Astrocyte (in vitro differentiated cells and primary cell): ENCODE data around the gene ACTR5. TPM values are rescaled to one million over a fixed set of nuclear protein-coding genes. Genes with fewer than 3 reads are reported as not detected.

Experiments used
- DNase-seq: peaks from one replicate; pipeline ENCODE4 v3.0.0-alpha.2; 2010; ENCODE audit warnings: low read depth
- FAIRE-seq: peaks from 2 replicates; lab custom pipeline; 2011; peaks lifted over from hg19 to GRCh38; lab: Jason Lieb, UNC
- H2AFZ ChIP-seq: 2 replicates; pipeline ENCODE4 v1.6.0; 2012; ENCODE audit warnings: low read depth, low read length, inconsistent platforms
- H3K27ac ChIP-seq: 2 replicates; pipeline ENCODE4 v1.5.1; 2011; ENCODE audit warnings: low read depth, low read length, inconsistent platforms
- H3K27me3 ChIP-seq: 2 replicates; pipeline ENCODE4 v1.6.0; 2011; ENCODE audit warnings: low read length, inconsistent platforms; ENCODE audit not compliant: insufficient read depth
- H3K36me3 ChIP-seq: 2 replicates; pipeline ENCODE4 v1.5.1; 2011; ENCODE audit warnings: low read length, inconsistent platforms; ENCODE audit not compliant: insufficient read depth
- H3K4me1 ChIP-seq: 2 replicates; pipeline ENCODE4 v1.5.1; 2011; ENCODE audit warnings: low read length, inconsistent platforms; ENCODE audit not compliant: insufficient read depth
- H3K4me2 ChIP-seq: 2 replicates; pipeline ENCODE4 v1.6.0; 2012; ENCODE audit warnings: low read length, inconsistent platforms
- H3K4me3 ChIP-seq: 2 replicates; pipeline ENCODE4 v1.5.1; 2011; ENCODE audit warnings: low read depth, mild to moderate bottlenecking, low read length, inconsistent platforms; ENCODE audit not compliant: insufficient read depth
- H3K79me2 ChIP-seq: 2 replicates; pipeline ENCODE4 v1.6.0; 2012; ENCODE audit warnings: mild to moderate bottlenecking, low read length, inconsistent platforms; ENCODE audit not compliant: insufficient read depth
- H3K9ac ChIP-seq: 2 replicates; pipeline ENCODE4 v1.6.0; 2012; ENCODE audit warnings: mild to moderate bottlenecking, low read length, inconsistent platforms
- H3K9me3 ChIP-seq: 2 replicates; pipeline ENCODE4 v1.5.1; 2012; ENCODE audit warnings: low read depth, mild to moderate bottlenecking, low read length, inconsistent platforms; ENCODE audit not compliant: insufficient read depth
- H4K20me1 ChIP-seq: 2 replicates; pipeline ENCODE4 v1.6.0; 2012; ENCODE audit warnings: low read length, inconsistent platforms; ENCODE audit not compliant: insufficient read depth
- H3K27ac Mint-ChIP-seq: one replicate; pipeline ENCODE4 v1.8.0; 2021; ENCODE audit warnings: mild to moderate bottlenecking, mixed read lengths; ENCODE audit not compliant: unreplicated experiment
- H3K27me3 Mint-ChIP-seq: one replicate; pipeline ENCODE4 v1.8.0; 2021; ENCODE audit warnings: low read depth, mixed read lengths; ENCODE audit not compliant: unreplicated experiment
- H3K36me3 Mint-ChIP-seq: one replicate; pipeline ENCODE4 v1.8.0; 2021; ENCODE audit warnings: low read depth, mixed read lengths; ENCODE audit not compliant: unreplicated experiment
- H3K4me1 Mint-ChIP-seq: one replicate; pipeline ENCODE4 v1.8.0; 2021; ENCODE audit warnings: low read depth, mixed read lengths; ENCODE audit not compliant: unreplicated experiment
- H3K4me3 Mint-ChIP-seq: one replicate; pipeline ENCODE4 v1.8.0; 2021; ENCODE audit warnings: mild to moderate bottlenecking, moderate library complexity, mixed read lengths; ENCODE audit not compliant: unreplicated experiment
- H3K9me3 Mint-ChIP-seq: one replicate; pipeline ENCODE4 v1.8.0; 2021; ENCODE audit warnings: mild to moderate bottlenecking, mixed read lengths; ENCODE audit not compliant: unreplicated experiment
- CTCF ChIP-seq: IDR thresholded peaks from 2 replicates; pipeline ENCODE4 v1.5.1; 2011; ENCODE audit warnings: low read depth, mild to moderate bottlenecking, inconsistent platforms, low read length, moderate library complexity; ENCODE audit not compliant: insufficient read depth
- EZH2 ChIP-seq: IDR thresholded peaks from 2 replicates; pipeline ENCODE4 v1.6.1; 2012; ENCODE audit warnings: mild to moderate bottlenecking, low read length, inconsistent platforms; ENCODE audit not compliant: insufficient read depth
- total RNA-seq: library from RNA; stranded (reverse); gene quantifications from 2 replicates; pipeline ENCODE4 v1.2.1, GENCODE V29; 2021

The ACTR5 gene
- total RNA-seq, 1 donor from 2014 or later: 4.0 TPM

- TF ChIP-seq CTCF: no peak
- TF ChIP-seq EZH2: no peak
- peaks cover 26% of the 10 kb centered on the region for H3K36me3 Mint-ChIP-seq
Measured at GRCh38 chr20:38762174-38762573, 13.9 kb downstream of the ACTR5 start.

GRCh38 chr20:38763616-38764015 is 15.4 kb downstream of the ACTR5 start:
- H2AFZ ChIP-seq: no peak overlapping the region
- H3K27me3 ChIP-seq: no peaks in the 10 kb centered on the region
- no peak for TF ChIP-seq EZH2
- TF ChIP-seq CTCF: no peak
- peaks cover 15% of the 10 kb centered on the region for H3K4me1 ChIP-seq
- no peak overlapping the region for H3K4me2 ChIP-seq
- H3K4me3 ChIP-seq: no peak overlapping the region
- H3K27ac ChIP-seq: no peak overlapping the region
- peaks cover 3% of the 10 kb centered on the region for H3K27me3 Mint-ChIP-seq
- H3K4me3 Mint-ChIP-seq: no peak overlapping the region
- peaks cover 9% of the 10 kb centered on the region for H4K20me1 ChIP-seq
- no peak for FAIRE-seq
- no peaks in the 10 kb centered on the region for H3K9me3 ChIP-seq
- DNase-seq: no peak
- H3K36me3 ChIP-seq: peaks cover 23% of the 10 kb centered on the region
- no peaks in the 10 kb centered on the region for H3K9me3 Mint-ChIP-seq
- peaks cover 26% of the 10 kb centered on the region for H3K36me3 Mint-ChIP-seq
- H3K9ac ChIP-seq: no peak overlapping the region
- H3K4me1 Mint-ChIP-seq: peaks cover 9% of the 10 kb centered on the region
- H3K27ac Mint-ChIP-seq: no peak overlapping the region
- H3K79me2 ChIP-seq: no peaks in the 10 kb centered on the region

More at GRCh38 chr20:38762174-38762573, 13.9 kb downstream of the ACTR5 start:
- DNase-seq (no peak), FAIRE-seq (no peak)
- peaks cover 23% of the 10 kb centered on the region for H3K36me3 ChIP-seq
- no peaks in the 10 kb centered on the region for H3K9me3 Mint-ChIP-seq
- H3K27me3 Mint-ChIP-seq: peaks cover 3% of the 10 kb centered on the region
- H3K4me3 ChIP-seq: no peak overlapping the region
- H3K4me2 ChIP-seq: no peak overlapping the region
- no peak overlapping the region for H3K4me3 Mint-ChIP-seq
- no peak overlapping the region for H3K9ac ChIP-seq
- H3K27ac Mint-ChIP-seq: no peak overlapping the region
- H3K27me3 ChIP-seq: no peaks in the 10 kb centered on the region
- H3K79me2 ChIP-seq: no peaks in the 10 kb centered on the region
- no peak overlapping the region for H3K27ac ChIP-seq
- H2AFZ ChIP-seq: no peak overlapping the region
- peaks cover 9% of the 10 kb centered on the region for H4K20me1 ChIP-seq
- no peaks in the 10 kb centered on the region for H3K9me3 ChIP-seq
- H3K4me1 Mint-ChIP-seq: peaks cover 9% of the 10 kb centered on the region
- peaks cover 15% of the 10 kb centered on the region for H3K4me1 ChIP-seq

- H3K27me3 ChIP-seq: no peaks in the 10 kb centered on the region
- peaks cover 6% of the 10 kb centered on the region for H4K20me1 ChIP-seq
- Mint-ChIP-seq H3K4me3 (peak overlapping the region; percentile 21), H3K4me1 (peaks cover 9% of the 10 kb centered on the region), H3K9me3 (no peaks in the 10 kb centered on the region), H3K36me3 (peaks cover 29% of the 10 kb centered on the region), H3K27ac (no peak overlapping the region), H3K27me3 (peaks cover 3% of the 10 kb centered on the region)
- peak; percentile 83 for DNase-seq
- no peak for TF ChIP-seq CTCF
- no peak for TF ChIP-seq EZH2
- peak overlapping the region; percentile 39 for H3K4me2 ChIP-seq
- H3K4me1 ChIP-seq: peaks cover 15% of the 10 kb centered on the region
- H3K9me3 ChIP-seq: no peaks in the 10 kb centered on the region
- H3K27ac ChIP-seq: no peak overlapping the region
- no peak overlapping the region for H3K9ac ChIP-seq
- no peak overlapping the region for H2AFZ ChIP-seq
- no peaks in the 10 kb centered on the region for H3K79me2 ChIP-seq
- no peak for FAIRE-seq
- H3K4me3 ChIP-seq: no peak overlapping the region
- H3K36me3 ChIP-seq: peaks cover 23% of the 10 kb centered on the region
Measured at GRCh38 chr20:38764567-38765318, 16.5 kb downstream of the ACTR5 start.
